ENCODE measurements around the gene FGF22.

GRCh38 chr19:624433-625109 is 15.1 kb upstream of the FGF22 start:
- TF ChIP-seq EZH2 (IDR thresholded peaks at IDR 0.05) (no peak), POLR2AphosphoS5 (IDR thresholded peaks at IDR 0.05; ENCODE audit: borderline replicate concordance, low read depth, low read length) (no peak), FOXP2 (optimal IDR thresholded peaks at IDR 0.05; ENCODE audit: control extremely low read depth, extremely low read length, insufficient read depth) (no peak)

Measured in SK-N-MC (cell line).